GM23338 (cell line): ENCODE results near the gene SUSD3.

Source experiments
- CREB1 ChIP-seq: fragments of 250-450 bp; sonication (Bioruptor Pico); IDR thresholded peaks from 2 replicates; pipeline ENCODE4 v1.5.0; 2020; ENCODE audit warnings: low read depth, mild to moderate bottlenecking, moderate library complexity
- CTCF ChIP-seq, 2 experiments: fragments of 200-600 bp in 1 of 2; sonication (generic) in 1 of 2; conservative IDR thresholded peaks; 2 replicates each; pipeline versions ENCODE4 v1.5.1 to v1.6.1; 2016 to 2017; ENCODE audit warnings: antibody characterized with exemption in 2 of 2, low read depth in 2 of 2, mild to moderate bottlenecking in 2 of 2, moderate library complexity in 1 of 2
- ETS1 ChIP-seq: IDR thresholded peaks from 2 replicates; pipeline ENCODE4 v1.6.1; 2016; ENCODE audit warnings: antibody characterized with exemption
- EZH2 ChIP-seq: fragments of 200-600 bp; sonication (generic); IDR thresholded peaks from one replicate; pipeline ENCODE4 v1.8.0; 2017; ENCODE audit warnings: antibody characterized with exemption, mild to moderate bottlenecking, low read depth; ENCODE audit not compliant: unreplicated experiment
- EZH2phosphoT487 ChIP-seq: fragments of 200-600 bp; sonication (generic); IDR thresholded peaks from one replicate; pipeline ENCODE4 v1.8.1; 2018; ENCODE audit warnings: antibody characterized with exemption; ENCODE audit not compliant: unreplicated experiment
- JUNB ChIP-seq: IDR thresholded peaks from one replicate; pipeline ENCODE4 v1.6.1; 2016; ENCODE audit warnings: antibody characterized with exemption; ENCODE audit not compliant: unreplicated experiment
- NANOG ChIP-seq: IDR thresholded peaks from 2 replicates; pipeline ENCODE4 v1.6.1; 2016; ENCODE audit warnings: antibody characterized with exemption, borderline replicate concordance
- POLR2AphosphoS5 ChIP-seq: IDR thresholded peaks from 2 replicates; pipeline ENCODE4 v1.6.1; 2016; ENCODE audit warnings: antibody characterized with exemption, low read depth
- REST ChIP-seq: IDR thresholded peaks from one replicate; pipeline ENCODE4 v1.6.1; 2018; ENCODE audit warnings: antibody characterized with exemption; ENCODE audit not compliant: unreplicated experiment
- STAT1 ChIP-seq: IDR thresholded peaks from one replicate; pipeline ENCODE4 v1.6.1; 2016; ENCODE audit warnings: antibody characterized with exemption; ENCODE audit not compliant: unreplicated experiment
- ZNF331 ChIP-seq: fragments of 250-450 bp; sonication (Bioruptor Pico); IDR thresholded peaks from 2 replicates; pipeline ENCODE4 v1.5.0; 2020; ENCODE audit warnings: low read depth, mild to moderate bottlenecking, moderate library complexity
- ZNF462 ChIP-seq: fragments of 250-450 bp; sonication (Bioruptor Pico); IDR thresholded peaks from 2 replicates; pipeline ENCODE4 v1.5.0; 2020; ENCODE audit warnings: mild to moderate bottlenecking, moderate library complexity

- TF ChIP-seq CTCF (conservative IDR thresholded peaks at IDR 0.05; ENCODE audit: low read depth in 2 of 2) (no peak), POLR2AphosphoS5 (no peak), EZH2 (no peak), CREB1 (no peak), EZH2phosphoT487 (no peak), NANOG (no peak), STAT1 (no peak), ZNF462 (CRISPR knock-in tag) (no peak), JUNB (no peak), ETS1 (no peak), REST (no peak), ZNF331 (CRISPR knock-in tag) (no peak)
These were observed 41.8 kb downstream of the SUSD3 start for GRCh38 chr9:93100276-93100636.
